ENCODE measurements around the gene MMP28. TPM values are rescaled to one million over a fixed set of nuclear protein-coding genes. Genes with fewer than 3 reads are reported as not detected.

Gene MMP28
- total RNA-seq, 4 donors from 2014 or later = 104 to 368 (median 128) TPM

DNA sequence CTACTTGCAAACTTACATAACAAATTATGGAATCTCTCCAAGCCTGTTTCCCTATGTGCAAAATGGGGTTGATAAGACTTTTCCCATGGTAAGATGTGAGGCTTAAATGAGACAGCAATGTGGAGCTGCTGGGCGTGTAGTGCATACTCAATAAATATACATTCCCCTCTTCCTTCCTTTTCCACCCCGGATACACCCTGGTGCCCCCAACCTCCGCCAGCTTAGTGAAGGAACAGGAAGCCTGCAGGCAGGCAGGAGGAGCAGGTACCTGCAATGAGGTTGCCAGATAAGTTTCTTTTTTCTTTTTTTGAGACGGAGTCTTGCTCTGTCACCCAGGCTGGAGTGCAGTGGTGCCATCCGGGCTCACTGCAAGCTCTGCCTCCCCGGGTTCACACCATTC is 19.9 kb downstream of the MMP28 start:
- intact Hi-C loops (cut with DNase I; ENCODE audit: low total_unique reads) = no loop called here
- in situ Hi-C loops (cut with MboI; ENCODE audit: low pct_ligation_motif_present in 1 of 4, low pct_unique_long_range_greater_than_20kb in 1 of 4, low sequenced_read_pairs in 3 of 4) = no loop called here
- WGBS, 2 donors (ENCODE audit: low coverage in 1 of 2) = 49 to 62% methylated on average over 5 to 6 of the region's 6 CpGs
- peaks cover 28 to 45% (median 41%) of the 10 kb centered on the region in 4 donors for H3K4me1 ChIP-seq
- peak overlapping the region; percentile 66 to 88 (median 80) for H3K27ac ChIP-seq
- H3K36me3 ChIP-seq = no peaks in the 10 kb centered on the region
- no peaks in the 10 kb centered on the region for H3K9me3 ChIP-seq
- H3K27me3 ChIP-seq = no peaks in the 10 kb centered on the region
- no peak for TF ChIP-seq CTCF (IDR thresholded peaks at IDR 0.05)
- no peak for TF ChIP-seq EP300 (IDR thresholded peaks at IDR 0.05; ENCODE audit: low read depth)
- no peak for TF ChIP-seq POLR2AphosphoS5 (IDR thresholded peaks at IDR 0.05)
- TF ChIP-seq POLR2A (IDR thresholded peaks at IDR 0.05) = no peak
- DNase-seq = no peak
- H3K4me3 ChIP-seq = no peak overlapping the region

- H3K36me3 ChIP-seq = no peaks in the 10 kb centered on the region
- no peak overlapping the region for H3K4me3 ChIP-seq
- 46% methylated on average over 5 of the region's 5 CpGs; no CpG with 5 or more reads in 1 of the 2 donors for WGBS, 2 donors (ENCODE audit: low coverage in 1 of 2)
- no peaks in the 10 kb centered on the region for H3K27me3 ChIP-seq
- no peak for DNase-seq
- peaks cover 28 to 45% (median 41%) of the 10 kb centered on the region in 4 donors for H3K4me1 ChIP-seq
- TF ChIP-seq POLR2AphosphoS5 (IDR thresholded peaks at IDR 0.05) (no peak), EP300 (IDR thresholded peaks at IDR 0.05; ENCODE audit: low read depth) (no peak), CTCF (IDR thresholded peaks at IDR 0.05) (no peak), POLR2A (IDR thresholded peaks at IDR 0.05) (no peak)
- H3K27ac ChIP-seq = peak overlapping the region; percentile 66 to 88 (median 80)
- H3K9me3 ChIP-seq = no peaks in the 10 kb centered on the region
- intact Hi-C loops (cut with DNase I; ENCODE audit: low total_unique reads) (no loop called here), in situ Hi-C loops (cut with MboI; ENCODE audit: low pct_ligation_motif_present in 1 of 4, low pct_unique_long_range_greater_than_20kb in 1 of 4, low sequenced_read_pairs in 3 of 4) (no loop called here)
Measured at GRCh38 chr17:35775039-35775438, 20.4 kb downstream of the MMP28 start.

DNA sequence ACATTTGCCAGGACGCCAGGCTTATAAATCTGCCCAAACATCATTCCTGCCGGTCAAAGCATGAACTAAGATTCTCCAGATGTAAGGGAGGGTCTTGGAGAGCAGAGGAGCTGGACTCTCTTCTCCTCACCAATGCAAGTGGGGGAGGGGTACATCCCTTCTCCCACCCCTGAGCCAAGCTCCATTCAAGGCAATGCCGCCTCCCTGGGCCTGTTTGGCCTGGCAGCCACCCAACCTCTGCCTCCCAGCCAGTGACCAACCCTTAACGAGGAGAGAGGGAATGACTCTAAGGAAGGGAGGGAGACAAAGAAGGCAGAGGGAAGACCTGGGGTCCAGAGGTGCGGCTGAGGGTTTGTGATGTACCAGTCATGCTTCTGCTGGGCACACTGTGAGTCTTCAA is 20.9 kb downstream of the MMP28 start:
- H3K27me3 ChIP-seq = no peaks in the 10 kb centered on the region
- WGBS, 2 donors (ENCODE audit: low coverage in 1 of 2) = 28 to 31% methylated on average over 2 to 5 of the region's 5 CpGs
- in situ Hi-C loops (cut with MboI; ENCODE audit: low pct_ligation_motif_present in 1 of 4, low pct_unique_long_range_greater_than_20kb in 1 of 4, low sequenced_read_pairs in 3 of 4) = no loop called here
- H3K4me1 ChIP-seq = peaks cover 28 to 45% (median 41%) of the 10 kb centered on the region in 4 donors
- peak; percentile 76 for DNase-seq
- H3K27ac ChIP-seq = peak overlapping the region; percentile 66 to 88 (median 80)
- H3K9me3 ChIP-seq = no peaks in the 10 kb centered on the region
- no peak overlapping the region for H3K4me3 ChIP-seq
- TF ChIP-seq CTCF (IDR thresholded peaks at IDR 0.05) (no peak), POLR2AphosphoS5 (IDR thresholded peaks at IDR 0.05) (peak; percentile 17 to 35 (median 35))
- H3K36me3 ChIP-seq = no peaks in the 10 kb centered on the region
- intact Hi-C loops (cut with DNase I; ENCODE audit: low total_unique reads) = no loop called here

- in situ Hi-C loops (cut with MboI; ENCODE audit: low pct_ligation_motif_present in 1 of 4, low pct_unique_long_range_greater_than_20kb in 1 of 4, low sequenced_read_pairs in 3 of 4) (no loop called here), intact Hi-C loops (cut with DNase I; ENCODE audit: low total_unique reads) (no loop called here)
- no peaks in the 10 kb centered on the region for H3K9me3 ChIP-seq
- no peak overlapping the region for H3K4me3 ChIP-seq
- no peak for DNase-seq
- WGBS, 2 donors (ENCODE audit: low coverage in 1 of 2) = 54% methylated on average over 10 of the region's 10 CpGs; no CpG with 5 or more reads in 1 of the 2 donors
- H3K4me1 ChIP-seq = peaks cover 28 to 45% (median 42%) of the 10 kb centered on the region in 4 donors
- TF ChIP-seq POLR2AphosphoS5 (IDR thresholded peaks at IDR 0.05) (no peak), POLR2A (IDR thresholded peaks at IDR 0.05) (no peak)
- no peaks in the 10 kb centered on the region for H3K27me3 ChIP-seq
- H3K36me3 ChIP-seq = no peaks in the 10 kb centered on the region
- H3K27ac ChIP-seq = peak overlapping the region; percentile 66 to 88 (median 80)
Measured at GRCh38 chr17:35773679-35774425, 21.6 kb downstream of the MMP28 start.

All from transverse colon (tissue), 4 donors.